HG03378 (cell line): ENCODE data around the gene SORCS2.

Source experiments
- ATAC-seq: cut with Tn5 transposase; IDR thresholded peaks from one replicate; pipeline ENCODE4 v1.9.1; 2021; ENCODE audit warnings: mild to moderate bottlenecking, moderate library complexity; ENCODE audit not compliant: unreplicated experiment

Gene SORCS2

DNA sequence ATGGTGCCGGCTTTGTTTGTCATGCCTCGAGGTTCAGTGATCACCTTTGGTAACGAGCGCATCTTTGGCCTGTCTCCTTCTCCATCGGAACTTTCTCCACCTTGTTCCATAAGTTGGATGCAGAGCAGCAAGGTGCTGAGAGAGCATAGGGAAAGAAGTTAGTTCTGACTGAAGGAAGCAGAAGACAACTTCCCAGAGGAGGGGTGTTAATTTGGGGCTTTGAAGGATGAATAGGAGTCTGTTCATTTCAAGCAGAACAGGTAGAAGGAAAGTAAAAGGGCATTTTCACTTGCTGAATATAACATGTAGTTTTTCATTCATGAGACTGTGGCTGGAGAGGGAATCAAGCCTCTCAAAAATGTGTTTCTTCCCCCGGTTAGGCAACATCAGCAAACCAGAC is 474.4 kb downstream of the SORCS2 start:
- ATAC-seq: no peak

GRCh38 chr4:7668271-7668670 is 475.9 kb downstream of the SORCS2 start:
- ATAC-seq: no peak

GRCh38 chr4:7668826-7669225 is 476.5 kb downstream of the SORCS2 start:
- no peak for ATAC-seq

- ATAC-seq: no peak
Observed at GRCh38 chr4:7672601-7673000, 480.3 kb downstream of the SORCS2 start.

- ATAC-seq: no peak
Observed at GRCh38 chr4:7673121-7673520, 480.8 kb downstream of the SORCS2 start.

DNA sequence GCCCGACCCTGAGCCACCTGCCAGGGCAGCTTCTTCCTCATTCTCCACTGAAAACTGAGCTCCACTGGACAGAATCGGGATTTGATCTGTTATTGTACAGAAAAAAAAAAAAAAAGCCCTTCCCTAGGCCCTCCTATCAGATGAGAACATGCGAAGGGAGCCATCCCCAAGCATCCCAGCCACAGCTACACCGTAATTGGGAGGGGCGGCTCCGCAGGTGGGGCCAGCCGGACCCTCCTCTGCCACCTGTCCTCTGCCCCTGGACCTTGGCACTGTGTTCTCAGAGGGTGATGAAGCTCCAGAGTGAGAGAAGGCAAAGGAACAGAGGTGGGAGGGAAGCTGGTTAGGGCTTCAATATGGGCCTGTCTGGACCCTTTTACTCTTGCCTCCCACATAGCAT is 482.4 kb downstream of the SORCS2 start:
- ATAC-seq: no peak

- no peak for ATAC-seq
Observed at GRCh38 chr4:7675136-7675535, 482.8 kb downstream of the SORCS2 start.

DNA sequence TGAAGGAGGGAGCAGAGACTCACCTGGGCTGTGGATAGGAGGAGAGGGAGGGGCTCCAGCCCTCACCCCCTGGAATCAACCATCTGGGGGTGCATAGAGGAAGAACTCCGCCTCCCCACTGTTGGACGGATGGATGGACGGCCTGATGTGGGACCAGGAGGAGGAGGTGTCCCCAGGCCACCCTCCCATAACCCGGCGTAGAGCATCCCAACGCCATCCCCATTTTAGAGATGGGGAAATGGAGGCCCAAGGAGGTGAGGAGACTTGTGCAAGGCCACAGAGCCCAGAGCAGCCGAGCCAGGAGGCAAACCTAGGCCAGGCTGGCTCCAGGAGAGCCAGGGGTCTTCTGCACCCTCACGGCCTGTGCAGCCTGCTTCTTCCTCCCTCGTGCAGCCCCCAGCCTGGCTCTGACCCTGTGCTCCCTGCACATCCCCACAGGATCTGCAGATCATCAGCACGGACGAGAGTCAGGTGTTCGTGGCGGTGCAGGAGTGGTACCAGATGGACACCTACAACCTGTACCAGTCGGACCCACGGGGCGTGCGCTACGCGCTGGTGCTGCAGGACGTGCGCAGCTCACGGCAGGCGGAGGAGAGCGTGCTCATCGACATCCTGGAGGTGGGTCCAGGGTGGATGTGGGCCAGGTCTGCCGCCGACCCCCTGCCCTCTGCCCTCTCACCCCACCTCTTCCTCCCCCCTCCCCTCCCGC is 483.4 kb downstream of the SORCS2 start:
- ATAC-seq: no peak

DNA sequence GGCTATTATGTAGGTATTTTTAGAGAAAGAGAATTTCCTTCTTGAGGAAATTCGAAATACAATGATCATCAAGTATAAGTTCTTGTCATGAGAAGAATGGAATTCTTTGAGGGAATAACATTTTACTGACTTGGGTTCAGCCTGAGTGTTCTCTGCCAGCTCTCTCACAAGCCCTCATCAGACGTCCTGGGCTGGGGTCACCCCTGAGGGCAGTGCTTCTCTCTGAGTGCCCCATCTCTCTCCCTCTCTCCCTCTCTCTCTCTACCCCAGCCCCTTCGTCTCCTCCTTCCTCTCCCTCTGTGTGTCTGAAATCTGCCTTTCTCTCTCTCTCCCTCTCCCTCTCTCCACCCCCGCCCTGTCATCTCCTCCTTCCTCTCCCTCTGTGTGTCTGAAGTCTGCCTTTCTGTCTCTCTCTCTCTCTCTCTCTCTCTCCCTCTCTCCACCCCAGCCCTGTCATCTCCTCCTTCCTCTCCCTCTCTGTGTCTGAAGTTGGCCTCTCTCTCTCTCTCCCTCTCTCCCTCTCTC is 484.1 kb downstream of the SORCS2 start:
- ATAC-seq: no peak

GRCh38 chr4:7677086-7677485 is 484.7 kb downstream of the SORCS2 start:
- no peak for ATAC-seq

GRCh38 chr4:7677799-7678301 is 485.5 kb downstream of the SORCS2 start:
- ATAC-seq: no peak

GRCh38 chr4:7678318-7678852 is 486.0 kb downstream of the SORCS2 start:
- no peak for ATAC-seq

- no peak for ATAC-seq
Observed at GRCh38 chr4:7679406-7680040, 487.2 kb downstream of the SORCS2 start.

DNA sequence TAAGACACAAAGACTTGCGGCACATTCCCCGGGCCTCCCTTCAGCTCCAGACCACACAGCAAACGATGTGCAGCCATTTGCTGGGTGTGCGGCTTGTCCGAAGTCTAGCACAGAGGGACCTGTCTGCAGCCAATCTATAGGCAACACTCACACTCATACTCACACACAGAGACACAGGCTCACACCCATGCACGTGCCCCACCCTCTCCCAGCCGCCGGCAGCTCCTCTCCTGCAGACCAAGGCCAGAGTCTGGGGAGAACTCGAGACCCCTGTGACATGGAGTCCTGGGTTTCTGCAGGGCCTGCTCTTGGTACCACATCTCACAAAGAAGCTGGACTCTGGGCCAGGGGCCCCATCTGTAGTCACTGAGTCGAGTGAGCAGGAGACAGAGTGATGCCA is 487.8 kb downstream of the SORCS2 start:
- no peak for ATAC-seq

DNA sequence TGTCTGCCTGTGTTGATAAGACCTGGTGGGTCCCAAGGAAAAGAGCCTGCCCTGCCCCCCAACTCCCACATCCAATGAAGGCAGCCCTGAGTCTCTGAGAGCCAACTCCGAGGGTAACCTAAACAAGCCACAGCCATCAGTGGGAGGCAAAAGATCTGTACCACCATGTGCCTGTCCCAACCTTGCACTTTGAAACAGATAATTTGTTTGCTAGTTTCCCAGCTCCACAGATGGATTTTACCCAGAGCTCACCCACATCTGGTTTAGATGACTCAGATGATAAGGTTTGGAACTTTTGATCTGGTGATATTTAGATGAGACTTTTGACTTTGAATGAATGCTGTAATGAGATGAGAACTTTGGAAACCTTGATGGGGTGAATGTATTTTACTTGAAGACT is 488.4 kb downstream of the SORCS2 start:
- no peak for ATAC-seq

GRCh38 chr4:7683126-7683703 is 490.9 kb downstream of the SORCS2 start:
- no peak for ATAC-seq

- no peak for ATAC-seq
Observed at GRCh38 chr4:7684294-7684693, 492.0 kb downstream of the SORCS2 start.

DNA sequence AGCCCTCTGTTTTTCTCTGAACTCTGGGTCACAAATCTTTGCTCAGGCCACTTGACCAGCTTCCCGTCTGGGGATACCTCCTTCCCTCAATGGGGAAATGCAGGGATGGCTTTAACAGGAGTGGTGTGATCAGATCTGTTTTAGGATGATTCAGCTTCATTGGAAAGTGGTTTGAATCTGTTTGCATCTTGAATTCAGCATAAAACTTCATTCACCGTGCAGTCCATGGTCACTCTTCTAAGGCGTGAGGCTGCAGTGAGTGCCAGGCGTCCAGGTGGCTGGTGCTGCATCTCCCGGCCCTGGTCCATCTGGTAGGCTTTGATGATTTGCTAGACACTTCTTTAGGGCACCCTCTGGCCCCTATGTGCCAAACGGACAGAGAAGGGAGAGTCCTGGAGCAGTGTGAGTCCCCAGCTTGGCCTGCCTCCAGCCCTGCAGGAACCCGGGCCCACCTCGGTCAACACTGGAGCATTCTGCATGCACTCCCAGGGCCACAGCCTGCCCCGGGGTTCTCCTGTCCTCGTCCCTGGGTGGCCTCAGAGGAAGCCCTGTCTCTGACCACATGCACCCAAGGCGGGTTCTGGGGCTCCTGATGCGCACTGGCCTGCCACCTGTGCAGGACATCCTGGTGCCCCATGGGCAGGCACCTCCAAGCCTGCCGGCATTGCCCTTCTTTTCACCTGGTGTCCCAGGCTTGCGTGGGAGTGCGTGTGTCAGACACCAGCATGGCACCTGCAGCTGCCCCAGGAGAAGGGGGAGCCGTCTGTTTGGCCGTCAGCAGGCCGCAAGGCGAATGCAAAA is 493.9 kb downstream of the SORCS2 start:
- no peak for ATAC-seq

- no peak for ATAC-seq
Observed at GRCh38 chr4:7687006-7687405, 494.7 kb downstream of the SORCS2 start.

- ATAC-seq: no peak
Observed at GRCh38 chr4:7687796-7688195, 495.5 kb downstream of the SORCS2 start.
